Osteoblast (primary cell): ENCODE results near the gene GRIN2A. TPM values are rescaled to one million over a fixed set of nuclear protein-coding genes. Genes with fewer than 3 reads are reported as not detected.

Experiments
- DNase-seq: peaks from one replicate; pipeline ENCODE4 v3.0.0; 2011; ENCODE audit warnings: low spot score, mixed read lengths; ENCODE audit not compliant: insufficient read length; ENCODE audit errors: missing footprints
- H2AFZ ChIP-seq: 2 replicates; pipeline ENCODE4 v1.6.0; 2011; ENCODE audit warnings: mild to moderate bottlenecking, low read length
- H3K27ac ChIP-seq: 2 replicates; pipeline ENCODE4 v1.5.1; 2011; ENCODE audit warnings: mild to moderate bottlenecking, low read depth, low read length, moderate library complexity
- H3K27me3 ChIP-seq: 2 replicates; pipeline ENCODE4 v1.6.0; 2012; ENCODE audit warnings: mild to moderate bottlenecking, control low read depth, inconsistent platforms, low read length, moderate library complexity; ENCODE audit not compliant: insufficient read depth
- H3K36me3 ChIP-seq: 2 replicates; pipeline ENCODE4 v1.5.1; 2011; ENCODE audit warnings: mild to moderate bottlenecking, low read length, control low read depth, moderate library complexity; ENCODE audit not compliant: insufficient read depth
- H3K4me1 ChIP-seq: 2 replicates; pipeline ENCODE4 v1.5.1; 2011; ENCODE audit warnings: mild to moderate bottlenecking, low read length, control low read depth, moderate library complexity; ENCODE audit not compliant: insufficient read depth
- H3K4me2 ChIP-seq: 2 replicates; pipeline ENCODE4 v1.6.0; 2011; ENCODE audit warnings: mild to moderate bottlenecking, low read length; ENCODE audit not compliant: insufficient read depth
- H3K4me3 ChIP-seq: fragments of 200-600 bp; sonication (generic); 3 replicates; pipeline ENCODE4 v1.5.1; 2012; ENCODE audit warnings: mild to moderate bottlenecking, low read length, inconsistent platforms; ENCODE audit not compliant: insufficient read depth
- H3K79me2 ChIP-seq: 2 replicates; pipeline ENCODE4 v1.6.0; 2012; ENCODE audit warnings: mild to moderate bottlenecking, low read length, control low read depth, inconsistent platforms; ENCODE audit not compliant: insufficient read depth
- H3K9me3 ChIP-seq: 2 replicates; pipeline ENCODE4 v1.5.1; 2011; ENCODE audit warnings: low read depth, low read length, control low read depth
- H4K20me1 ChIP-seq: 2 replicates; pipeline ENCODE4 v1.6.0; 2012; ENCODE audit warnings: mild to moderate bottlenecking, low read length, control low read depth; ENCODE audit not compliant: insufficient read depth
- CTCF ChIP-seq: IDR thresholded peaks from 2 replicates; pipeline ENCODE4 v1.5.1; 2011; ENCODE audit warnings: mild to moderate bottlenecking, low read depth, low read length, moderate library complexity; ENCODE audit errors: extremely low read depth
- total RNA-seq: library from RNA; depleted of rRNA; stranded (reverse); fragments of >200 nt; gene quantifications from 2 replicates; pipeline ENCODE4 v1.2.3, GENCODE V29; 2012

Gene GRIN2A
- total RNA-seq, 1 donor, result 0.72 TPM

DNA sequence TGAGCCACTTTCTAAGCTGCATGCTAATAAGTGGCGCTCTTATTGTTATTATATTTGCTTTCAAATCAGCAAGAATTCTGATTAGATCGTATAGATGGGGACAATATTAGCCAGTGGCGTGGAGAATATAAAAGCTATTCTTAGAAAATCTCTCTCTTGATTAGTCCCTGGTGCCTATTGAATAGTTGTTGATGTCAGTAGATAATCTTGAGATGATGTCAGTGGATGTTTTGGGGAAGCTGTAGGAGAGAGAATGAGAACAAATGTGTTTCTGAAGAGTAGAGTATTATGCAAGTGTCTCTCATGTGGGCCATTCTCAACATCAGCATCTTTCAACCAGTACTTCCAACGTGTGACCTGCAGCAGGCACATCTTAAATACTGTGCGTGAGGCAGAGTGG is 445.7 kb downstream of the GRIN2A start:
- Histone ChIP-seq H3K27me3 (no peaks in the 10 kb centered on the region), H3K79me2 (no peaks in the 10 kb centered on the region), H3K4me3 (no peak overlapping the region), H4K20me1 (no peaks in the 10 kb centered on the region), H3K27ac (no peak overlapping the region), H3K9me3 (peaks cover 3% of the 10 kb centered on the region), H3K4me1 (no peaks in the 10 kb centered on the region), H3K36me3 (no peaks in the 10 kb centered on the region), H3K4me2 (no peak overlapping the region), H2AFZ (no peak overlapping the region)
- no peak for TF ChIP-seq CTCF
- DNase-seq, result no peak

DNA sequence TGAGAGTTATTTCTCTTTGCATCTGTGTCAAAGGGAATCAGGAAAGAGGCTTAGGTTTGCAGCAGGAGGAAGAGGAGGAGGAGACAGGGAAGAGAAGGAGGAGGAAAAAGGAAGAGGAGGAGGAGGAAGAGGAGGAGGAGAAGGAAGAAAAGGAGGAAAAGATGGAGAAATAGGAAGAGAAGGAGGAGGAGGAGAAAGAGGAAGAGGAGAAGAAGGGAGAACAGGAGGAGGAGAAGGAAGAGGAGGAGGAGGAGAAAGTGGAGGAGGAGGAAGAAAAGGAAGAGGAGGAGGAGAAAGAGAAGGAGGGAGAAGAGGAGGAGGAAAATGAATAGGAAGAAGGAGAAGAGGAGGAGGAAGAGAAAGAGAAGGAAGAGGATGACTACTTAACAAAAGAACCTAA is 459.1 kb downstream of the GRIN2A start:
- H3K9me3 ChIP-seq, result no peaks in the 10 kb centered on the region
- TF ChIP-seq CTCF, result no peak
- no peaks in the 10 kb centered on the region for H4K20me1 ChIP-seq
- H3K36me3 ChIP-seq, result no peaks in the 10 kb centered on the region
- no peak for DNase-seq
- no peaks in the 10 kb centered on the region for H3K27me3 ChIP-seq
- H3K27ac ChIP-seq, result no peak overlapping the region
- H3K79me2 ChIP-seq, result no peaks in the 10 kb centered on the region
- H3K4me2 ChIP-seq, result no peak overlapping the region
- H3K4me3 ChIP-seq, result no peak overlapping the region
- H3K4me1 ChIP-seq, result no peaks in the 10 kb centered on the region
- H2AFZ ChIP-seq, result no peak overlapping the region

- Histone ChIP-seq H3K27ac (no peak overlapping the region), H3K79me2 (no peaks in the 10 kb centered on the region), H4K20me1 (no peaks in the 10 kb centered on the region), H3K4me3 (no peak overlapping the region), H3K4me1 (no peaks in the 10 kb centered on the region), H3K4me2 (no peak overlapping the region), H3K36me3 (no peaks in the 10 kb centered on the region), H2AFZ (no peak overlapping the region), H3K27me3 (no peaks in the 10 kb centered on the region), H3K9me3 (peaks cover 2% of the 10 kb centered on the region)
- no peak for DNase-seq
- no peak for TF ChIP-seq CTCF
Measured at GRCh38 chr16:9713907-9714306, 468.3 kb downstream of the GRIN2A start.

DNA sequence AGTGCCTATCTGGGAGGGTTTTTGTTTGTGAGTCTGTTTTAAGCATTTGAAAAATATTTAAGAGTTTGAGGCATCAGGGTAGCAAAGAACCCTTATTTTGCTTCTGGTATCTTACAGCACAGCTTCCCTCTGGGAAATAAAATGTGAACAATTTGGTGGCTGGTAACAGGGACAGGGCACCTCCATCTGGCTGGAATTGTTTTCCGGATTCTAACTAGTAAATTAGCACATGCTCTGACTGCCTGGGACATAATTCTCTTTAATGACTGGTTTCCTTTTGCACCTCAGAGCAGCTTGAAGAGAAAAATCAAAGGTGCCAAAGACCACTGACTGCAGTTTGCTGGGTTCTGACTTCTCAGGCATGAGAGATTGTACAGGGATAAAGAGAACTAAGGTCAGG is 469.1 kb downstream of the GRIN2A start:
- Histone ChIP-seq H3K4me1 (no peaks in the 10 kb centered on the region), H3K36me3 (no peaks in the 10 kb centered on the region), H3K27ac (no peak overlapping the region), H3K4me3 (no peak overlapping the region), H3K27me3 (no peaks in the 10 kb centered on the region), H3K79me2 (no peaks in the 10 kb centered on the region), H2AFZ (no peak overlapping the region), H4K20me1 (no peaks in the 10 kb centered on the region), H3K4me2 (no peak overlapping the region), H3K9me3 (peaks cover 2% of the 10 kb centered on the region)
- no peak for TF ChIP-seq CTCF
- DNase-seq, result no peak
